Gastrocnemius medialis (tissue), 4 donors: Measurements from ENCODE around the gene FKBP7. TPM values are rescaled to one million over a fixed set of nuclear protein-coding genes. Genes with fewer than 3 reads are reported as not detected.

Experiments used
- ATAC-seq, 2 donors: fragments of 150-250 bp; one replicate each; pipeline ENCODE4 v1.9.1; 2016
- DNase-seq, 2 donors: peaks; one replicate each; pipeline ENCODE4 v3.0.0-alpha.2; 2019
- H3K27ac ChIP-seq, 4 donors: fragments of 200-600 bp; sonication (generic); 1 replicate in 1 of 4; 2 replicates in 3 of 4; pipeline ENCODE4 v1.5.1; 2016 to 2018; ENCODE audit warnings: mild to moderate bottlenecking in 2 of 4, moderate library complexity in 1 of 4
- H3K27me3 ChIP-seq, 3 donors: fragments of 200-600 bp; sonication (generic) in 2 of 3; 1 replicate in 1 of 3; 2 replicates in 2 of 3; pipeline versions ENCODE4 v1.5.1 to v1.6.0; 2016 to 2019; ENCODE audit warnings: mild to moderate bottlenecking in 1 of 3, moderate library complexity in 1 of 3
- H3K36me3 ChIP-seq, 2 donors: fragments of 200-600 bp; sonication (generic) in 1 of 2; one replicate each; pipeline ENCODE4 v1.5.1; 2017 to 2018
- H3K4me1 ChIP-seq, 2 donors: fragments of 200-600 bp; sonication (generic) in 1 of 2; one replicate each; pipeline ENCODE4 v1.5.1; 2016 to 2017; ENCODE audit warnings: mild to moderate bottlenecking in 2 of 2
- H3K4me3 ChIP-seq, 4 donors: fragments of 200-600 bp; sonication (generic) in 3 of 4; 1 replicate in 1 of 4; 2 replicates in 3 of 4; pipeline ENCODE4 v1.5.1; 2016 to 2019; ENCODE audit warnings: mild to moderate bottlenecking in 2 of 4
- H3K9me3 ChIP-seq, 3 donors: fragments of 200-600 bp; sonication (generic) in 2 of 3; 1 replicate in 1 of 3; 2 replicates in 2 of 3; pipeline ENCODE4 v1.5.1; 2016 to 2019
- CTCF ChIP-seq, 5 experiments: fragments of 450-650 bp in 3 of 5; fragments of 200-600 bp in 2 of 5; sonication (generic) in 2 of 5; IDR thresholded peaks in 4 of 5; conservative IDR thresholded peaks in 1 of 5; 1 replicate in 4 of 5; 2 replicates in 1 of 5; pipeline ENCODE4 v1.5.1; 2016 to 2019; ENCODE audit warnings: antibody characterized with exemption in 5 of 5, mild to moderate bottlenecking in 3 of 5, moderate library complexity in 3 of 5
- POLR2A ChIP-seq, 2 donors: fragments of 450-650 bp; IDR thresholded peaks; one replicate each; pipeline ENCODE4 v1.6.1; 2017; ENCODE audit warnings: antibody characterized with exemption in 2 of 2, mild to moderate bottlenecking in 2 of 2, moderate library complexity in 2 of 2
- in situ Hi-C, 4 donors: fragments of 200-750 bp; cut with MboI; loops; one replicate each; pipeline versions ENCODE4 v1.15.0 to v1.8.0; 2017; ENCODE audit warnings: low sequenced_read_pairs in 4 of 4
- intact Hi-C: fragments of 100-400 bp; cut with DNase I; formaldehyde crosslinking; loops from one replicate; pipeline ENCODE4 v1.15.1; 2023; ENCODE audit warnings: low total_unique reads
- total RNA-seq, 4 donors: library from RNA; depleted of rRNA; stranded (reverse); fragments of >200 nt; gene quantifications; one replicate each; pipeline versions ENCODE4 v1.1.0 to v1.2.3, GENCODE V29; 2016

Gene FKBP7
- total RNA-seq, 4 donors from 2014 or later = 1.4 to 5.0 (median 3.3) TPM

- ATAC-seq = no peak
- Histone ChIP-seq H3K4me3 (no peak overlapping the region), H3K27me3 (no peaks in the 10 kb centered on the region), H3K9me3 (no peaks in the 10 kb centered on the region), H3K36me3 (peaks cover 0 to 2% of the 10 kb centered on the region in 2 donors), H3K27ac (no peak overlapping the region), H3K4me1 (no peaks in the 10 kb centered on the region)
- DNase-seq = no peak
- in situ Hi-C loops = no loop called here
- intact Hi-C loops = no loop called here
- TF ChIP-seq POLR2A (IDR thresholded peaks at IDR 0.05) = no peak
Measured at GRCh38 chr2:178514664-178515063, 36.3 kb upstream of the FKBP7 start.

- H3K4me1 ChIP-seq = no peaks in the 10 kb centered on the region
- in situ Hi-C loops = no loop called here
- H3K4me3 ChIP-seq = no peak overlapping the region
- H3K9me3 ChIP-seq = no peaks in the 10 kb centered on the region
- H3K27me3 ChIP-seq = no peaks in the 10 kb centered on the region
- ATAC-seq = no peak
- DNase-seq = no peak
- no peak overlapping the region for H3K27ac ChIP-seq
- TF ChIP-seq POLR2A (IDR thresholded peaks at IDR 0.05) (no peak), CTCF (IDR thresholded peaks at IDR 0.05 in 4 of 5, conservative IDR thresholded peaks at IDR 0.05 in 1 of 5) (no peak)
- intact Hi-C loops = no loop called here
- peaks cover 0 to 2% of the 10 kb centered on the region in 2 donors for H3K36me3 ChIP-seq
Measured at GRCh38 chr2:178513876-178514275, 35.5 kb upstream of the FKBP7 start.

GRCh38 chr2:178512484-178512883 is 34.1 kb upstream of the FKBP7 start:
- Histone ChIP-seq H3K27ac (no peak overlapping the region), H3K4me3 (no peak overlapping the region), H3K9me3 (no peaks in the 10 kb centered on the region), H3K4me1 (no peaks in the 10 kb centered on the region), H3K36me3 (peaks cover 0 to 2% of the 10 kb centered on the region in 2 donors), H3K27me3 (no peaks in the 10 kb centered on the region)
- DNase-seq = no peak
- no peak for ATAC-seq
- in situ Hi-C loops = no loop called here
- TF ChIP-seq CTCF (IDR thresholded peaks at IDR 0.05 in 4 of 5, conservative IDR thresholded peaks at IDR 0.05 in 1 of 5) (no peak), POLR2A (IDR thresholded peaks at IDR 0.05) (no peak)
- intact Hi-C loops = no loop called here

- Histone ChIP-seq H3K36me3 (peaks cover 0 to under 1% of the 10 kb centered on the region in 2 donors), H3K27ac (no peak overlapping the region), H3K4me1 (peaks cover 0 to 4% of the 10 kb centered on the region in 2 donors), H3K4me3 (no peak overlapping the region), H3K27me3 (no peaks in the 10 kb centered on the region), H3K9me3 (no peaks in the 10 kb centered on the region)
- TF ChIP-seq CTCF (IDR thresholded peaks at IDR 0.05 in 4 of 5, conservative IDR thresholded peaks at IDR 0.05 in 1 of 5) (no peak), POLR2A (IDR thresholded peaks at IDR 0.05) (no peak)
- intact Hi-C loops (no loop called here), in situ Hi-C loops (no loop called here)
- no peak for ATAC-seq
- no peak for DNase-seq
Measured at GRCh38 chr2:178510384-178510783, 32.0 kb upstream of the FKBP7 start.

GRCh38 chr2:178508646-178509045 is 30.2 kb upstream of the FKBP7 start:
- in situ Hi-C loops = no loop called here
- no peaks in the 10 kb centered on the region for H3K27me3 ChIP-seq
- peaks cover 0 to 4% of the 10 kb centered on the region in 2 donors for H3K4me1 ChIP-seq
- H3K4me3 ChIP-seq = no peak overlapping the region
- intact Hi-C loops = no loop called here
- H3K9me3 ChIP-seq = no peaks in the 10 kb centered on the region
- TF ChIP-seq CTCF (IDR thresholded peaks at IDR 0.05 in 4 of 5, conservative IDR thresholded peaks at IDR 0.05 in 1 of 5) (no peak), POLR2A (IDR thresholded peaks at IDR 0.05) (no peak)
- H3K27ac ChIP-seq = no peak overlapping the region
- no peak for ATAC-seq
- H3K36me3 ChIP-seq = peaks cover 0 to 17% of the 10 kb centered on the region in 2 donors
- no peak for DNase-seq
